ENCODE results near the gene CYB5B. TPM values are rescaled to one million over a fixed set of nuclear protein-coding genes. Genes with fewer than 3 reads are reported as not detected.
A peak's percentile ranks its signal among the peaks of the same experiment; 100 is the strongest.

The CYB5B gene
- total and polyA plus RNA-seq, 7 donors = 42.1 to 92.8 (median 54.5) TPM

- DNase-seq (peak; percentile 61 to 81), ATAC-seq (peak; percentile 60 to 76 (median 68))
- WGBS, 3 donors = 4 to 28% (median 15%) methylated on average over 10 of the region's 10 CpGs
- H3K4me1 ChIP-seq = peaks cover 15% of the 10 kb centered on the region
- intact Hi-C loops (cut with DNase I) = loop anchor here (2.0 to 10.0 kb wide), 3 partner anchors 82 to 88 kb away; partner anchors contain the start of gene NFAT5 (in 1 of the 2)
- H3K36me3 ChIP-seq (ENCODE audit: insufficient read depth in 1 of 2, low read depth in 1 of 2) = no peaks in the 10 kb centered on the region
- no peaks in the 10 kb centered on the region for H3K27me3 ChIP-seq (ENCODE audit: insufficient read depth in 3 of 3, low read length in 2 of 3)
- peak overlapping the region; percentile 80 for H3K27ac ChIP-seq
- H3K4me3 ChIP-seq = peak overlapping the region; percentile 50
- H3K9me3 ChIP-seq = no peaks in the 10 kb centered on the region
- no peak for TF ChIP-seq CTCF (IDR thresholded peaks at IDR 0.05)
These were observed 58.1 kb downstream of the CYB5B start for GRCh38 chr16:69482410-69482991.

GRCh38 chr16:69483611-69484010 lies 59.2 kb downstream of the CYB5B start:
- ATAC-seq = no peak
- WGBS, 3 donors = 74 to 80% (median 80%) methylated on average over 5 of the region's 5 CpGs
- H3K4me1 ChIP-seq = peaks cover 15% of the 10 kb centered on the region
- H3K9me3 ChIP-seq = no peaks in the 10 kb centered on the region
- H3K4me3 ChIP-seq = no peak overlapping the region
- H3K27ac ChIP-seq = no peak overlapping the region
- H3K27me3 ChIP-seq (ENCODE audit: insufficient read depth in 3 of 3, low read length in 2 of 3) = no peaks in the 10 kb centered on the region
- no peak for DNase-seq
- intact Hi-C loops (cut with DNase I) = loop anchor here (2.0 to 10.0 kb wide), 3 partner anchors 81 to 89 kb away; partner anchors contain the start of gene NFAT5 (in 1 of the 2)
- no peak for TF ChIP-seq CTCF (IDR thresholded peaks at IDR 0.05)
- no peaks in the 10 kb centered on the region for H3K36me3 ChIP-seq (ENCODE audit: insufficient read depth in 1 of 2, low read depth in 1 of 2)

- DNase-seq = no peak
- H3K27me3 ChIP-seq (ENCODE audit: insufficient read depth in 3 of 3, low read length in 2 of 3) = no peaks in the 10 kb centered on the region
- no peaks in the 10 kb centered on the region for H3K36me3 ChIP-seq (ENCODE audit: insufficient read depth in 1 of 2, low read depth in 1 of 2)
- H3K9me3 ChIP-seq = no peaks in the 10 kb centered on the region
- TF ChIP-seq CTCF (IDR thresholded peaks at IDR 0.05) = no peak
- peaks cover 15% of the 10 kb centered on the region for H3K4me1 ChIP-seq
- no peak overlapping the region for H3K4me3 ChIP-seq
- H3K27ac ChIP-seq = no peak overlapping the region
- ATAC-seq = no peak
- 96 to 98% (median 96%) methylated on average over 2 of the region's 2 CpGs for WGBS, 3 donors
- intact Hi-C loops (cut with DNase I) = loop anchor here in 1 of 2 donors (10.0 kb wide), 1 partner anchor 91 kb away; no protein-coding TSS in a partner anchor
These were observed 60.9 kb downstream of the CYB5B start for GRCh38 chr16:69485361-69485760.

- no peaks in the 10 kb centered on the region for H3K9me3 ChIP-seq
- ATAC-seq (no peak), DNase-seq (no peak)
- no peak overlapping the region for H3K4me3 ChIP-seq
- H3K27ac ChIP-seq = no peak overlapping the region
- H3K36me3 ChIP-seq (ENCODE audit: insufficient read depth in 1 of 2, low read depth in 1 of 2) = no peaks in the 10 kb centered on the region
- peaks cover 15% of the 10 kb centered on the region for H3K4me1 ChIP-seq
- H3K27me3 ChIP-seq (ENCODE audit: insufficient read depth in 3 of 3, low read length in 2 of 3) = no peaks in the 10 kb centered on the region
- 89 to 90% (median 89%) methylated on average over 6 of the region's 6 CpGs for WGBS, 3 donors
- intact Hi-C loops (cut with DNase I) = loop anchor here in 1 of 2 donors (10.0 kb wide), 1 partner anchor 91 kb away; no protein-coding TSS in a partner anchor
- no peak for TF ChIP-seq CTCF (IDR thresholded peaks at IDR 0.05)
These were observed 61.4 kb downstream of the CYB5B start for GRCh38 chr16:69485816-69486215.
